Stimulated activated CD4-positive, alpha-beta T cell treated with anti-CD3 and anti-CD28 coated beads, TNF-alpha, amount 100 ng/mL, for 48 hours (primary cell): ENCODE data around the gene DOCK1.

Experiments
- DNase-seq, 3 donors: peaks; one replicate each; pipeline ENCODE4 v3.0.0-alpha.2; 2020; ENCODE audit warnings: low read depth in 3 of 3

DOCK1 gene

DNA sequence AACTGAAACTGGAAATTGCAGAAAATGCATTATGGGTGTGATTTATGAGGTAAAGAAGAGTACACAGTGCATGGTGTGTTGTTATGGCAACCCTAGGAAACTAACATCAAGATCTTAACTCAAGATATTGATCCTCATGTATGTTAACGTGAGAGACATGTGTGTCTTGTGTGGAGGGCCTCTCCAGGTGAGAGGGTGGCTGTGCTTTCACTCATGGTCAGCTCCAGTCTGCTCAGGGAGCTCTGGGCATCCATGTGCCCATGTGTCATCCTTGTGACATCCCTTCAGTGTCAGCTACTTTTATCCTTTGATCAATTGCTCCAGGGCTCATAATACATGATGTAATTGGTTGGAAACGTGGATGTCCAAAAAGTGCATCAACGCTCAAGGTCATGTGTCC lies 316.1 kb downstream of the DOCK1 start:
- no peak for DNase-seq

DNA sequence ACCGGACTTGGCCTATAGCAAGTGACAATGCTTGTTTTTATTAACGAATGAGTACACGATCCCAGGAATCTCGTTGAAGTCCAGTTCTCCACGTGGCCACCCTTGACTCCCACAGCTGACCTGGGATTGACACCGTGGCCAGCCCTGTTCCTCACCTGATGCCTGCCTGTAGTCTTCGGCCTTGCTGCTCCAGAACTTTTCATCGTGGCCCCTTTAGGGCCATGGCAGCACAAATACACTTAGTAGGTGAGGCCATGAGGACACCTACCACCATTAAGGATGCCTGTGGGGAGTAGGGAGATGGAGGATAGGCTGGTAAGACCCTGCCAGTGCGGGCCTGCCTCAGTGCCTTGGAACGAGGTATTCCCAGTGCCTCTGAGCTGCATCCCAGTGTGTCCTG lies 321.8 kb downstream of the DOCK1 start:
- DNase-seq, result no peak

DNA sequence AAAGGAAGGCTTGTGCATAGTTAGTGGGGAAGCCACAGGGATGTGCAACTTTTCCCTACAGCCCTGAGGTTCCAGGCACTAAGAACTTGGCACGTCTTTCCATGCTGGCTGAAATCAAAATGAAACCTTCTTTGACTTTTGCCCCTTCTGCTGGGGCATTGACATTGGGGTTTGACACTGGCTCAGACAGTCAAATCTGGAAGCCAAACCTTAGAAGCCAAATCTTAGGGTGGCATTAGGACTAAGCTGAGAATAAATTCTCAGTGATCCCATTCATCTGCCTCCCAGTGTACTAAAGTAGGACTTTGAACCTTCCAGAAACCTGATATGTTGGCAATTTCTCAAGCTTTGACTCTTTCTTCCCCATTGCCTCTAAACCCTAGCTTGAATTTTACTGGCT lies 322.4 kb downstream of the DOCK1 start:
- no peak for DNase-seq

DNA sequence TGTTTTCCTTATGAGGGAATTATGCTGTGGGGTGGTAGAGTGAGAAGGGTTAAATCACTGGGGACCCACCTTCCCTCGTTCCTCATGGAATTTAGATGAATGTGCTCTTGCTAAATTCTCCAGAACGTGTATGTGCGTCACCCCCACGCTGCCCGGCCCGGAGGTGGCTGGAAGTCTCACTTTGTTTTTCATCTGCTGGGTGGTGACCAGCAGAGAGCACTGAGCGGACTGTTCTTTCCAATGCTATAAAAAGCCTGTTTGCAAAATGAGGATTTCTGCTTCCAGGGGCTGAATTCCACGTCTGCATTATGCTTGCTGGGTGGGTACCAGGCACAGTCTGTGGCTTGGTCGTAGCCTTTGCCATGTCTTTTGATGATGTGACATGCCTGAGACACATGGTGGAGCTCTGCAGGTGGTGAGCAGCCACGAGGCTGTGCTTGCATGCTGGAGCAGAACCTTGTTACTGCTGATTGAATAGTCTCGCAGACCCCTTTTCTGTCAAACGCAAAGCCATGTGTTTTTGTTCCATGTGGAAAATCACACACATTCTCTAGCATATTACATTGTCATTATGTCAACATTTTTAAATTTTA lies 323.1 kb downstream of the DOCK1 start:
- DNase-seq, result no peak

DNA sequence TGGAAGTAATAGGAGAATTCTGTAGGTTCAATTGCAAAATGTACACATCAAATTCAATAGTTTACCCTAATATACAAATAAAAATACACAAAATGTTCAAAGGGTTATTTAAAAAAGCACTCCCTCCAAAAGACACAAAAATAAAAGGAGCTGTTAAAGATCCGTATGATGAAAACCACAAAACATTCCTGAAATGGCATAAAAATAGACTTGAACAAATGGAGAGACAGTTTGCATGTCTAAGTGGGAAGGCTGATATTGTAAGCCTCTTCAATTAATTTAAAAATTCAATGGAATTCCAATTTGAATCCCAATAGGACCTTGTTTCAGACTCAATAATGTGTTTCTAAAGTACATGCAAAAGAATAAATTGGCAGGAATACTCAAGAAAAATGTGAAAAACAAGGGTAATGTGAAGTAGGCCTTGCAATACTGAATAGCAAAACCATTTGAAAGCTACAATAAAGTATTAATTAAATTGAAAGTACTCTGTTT lies 329.1 kb downstream of the DOCK1 start:
- DNase-seq, result no peak

DNA sequence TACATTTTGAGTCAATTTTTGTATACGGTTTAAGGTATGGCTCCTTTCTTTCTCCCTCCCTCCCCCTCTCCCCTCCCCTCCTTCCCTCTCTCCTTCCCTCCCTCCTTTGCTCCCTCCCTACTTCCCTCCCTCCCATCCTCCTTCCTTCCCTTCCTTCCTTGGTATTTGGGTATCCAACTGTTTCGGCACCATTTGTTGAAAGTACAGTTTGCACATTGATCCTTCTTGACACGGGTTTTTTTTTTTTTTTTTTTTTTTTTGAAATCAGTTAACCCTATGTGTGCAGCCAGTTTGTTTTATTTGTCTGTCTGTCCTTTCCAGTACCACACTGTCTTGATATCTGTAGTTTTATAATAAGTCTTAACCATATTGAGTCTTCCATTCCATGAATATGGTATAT lies 331.0 kb downstream of the DOCK1 start:
- no peak for DNase-seq

DNA sequence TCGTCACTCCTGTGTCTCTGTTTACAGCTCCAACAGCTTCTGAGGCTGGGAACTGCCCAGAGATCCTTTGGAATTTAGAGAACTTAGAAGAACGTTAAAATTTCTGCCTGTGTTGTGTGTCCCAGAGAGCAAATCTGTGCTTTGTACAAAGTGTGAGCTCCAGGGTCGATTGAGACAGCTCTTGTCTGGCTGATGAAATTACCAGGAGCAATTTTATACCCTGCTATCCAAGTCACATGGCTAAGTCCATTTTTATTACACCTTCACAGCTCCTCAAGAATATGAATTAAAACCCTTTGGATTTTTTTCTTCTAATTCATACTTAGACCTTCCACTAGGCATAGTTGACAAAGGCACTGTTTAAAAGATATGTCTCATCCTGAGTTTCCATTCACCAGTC lies 337.7 kb downstream of the DOCK1 start:
- no peak for DNase-seq

DNA sequence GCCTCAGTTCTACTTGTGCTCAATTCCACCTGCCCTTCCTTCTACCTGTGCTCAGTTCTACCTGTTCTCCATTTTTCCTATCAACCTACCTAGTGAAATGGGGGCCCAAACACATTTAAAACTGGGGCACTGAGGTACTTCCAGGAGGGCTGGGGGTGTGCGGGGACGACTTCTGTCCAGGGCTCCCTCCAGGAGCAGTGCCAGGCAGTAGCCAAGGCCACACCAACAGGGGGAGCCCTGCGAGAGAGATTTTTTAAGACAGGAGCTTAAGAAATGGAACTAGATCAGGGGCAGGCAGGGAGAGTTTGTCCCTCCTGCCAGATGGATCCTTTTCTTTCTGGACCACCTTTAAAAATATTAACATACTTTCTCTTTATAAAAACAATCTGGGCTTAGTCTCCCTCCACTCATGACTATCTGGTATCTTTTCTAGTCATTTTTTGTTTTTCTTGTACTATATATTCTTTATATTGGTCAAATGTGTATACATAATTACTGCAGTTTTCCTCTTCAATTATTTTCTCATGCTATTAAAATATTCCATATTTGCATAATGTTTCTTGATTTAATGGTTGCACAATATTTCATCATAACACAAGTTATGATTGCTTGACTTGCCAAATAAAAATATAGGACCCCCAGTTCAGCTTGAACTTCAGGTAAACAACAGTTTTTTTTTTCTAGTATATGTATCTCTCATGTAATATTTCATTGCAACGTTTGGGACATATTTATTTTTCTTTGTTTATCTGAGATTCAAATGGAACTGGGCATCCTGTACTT lies 338.5 kb downstream of the DOCK1 start:
- DNase-seq, result peak in 2 of 3 donors; percentile 4 to 5

DNA sequence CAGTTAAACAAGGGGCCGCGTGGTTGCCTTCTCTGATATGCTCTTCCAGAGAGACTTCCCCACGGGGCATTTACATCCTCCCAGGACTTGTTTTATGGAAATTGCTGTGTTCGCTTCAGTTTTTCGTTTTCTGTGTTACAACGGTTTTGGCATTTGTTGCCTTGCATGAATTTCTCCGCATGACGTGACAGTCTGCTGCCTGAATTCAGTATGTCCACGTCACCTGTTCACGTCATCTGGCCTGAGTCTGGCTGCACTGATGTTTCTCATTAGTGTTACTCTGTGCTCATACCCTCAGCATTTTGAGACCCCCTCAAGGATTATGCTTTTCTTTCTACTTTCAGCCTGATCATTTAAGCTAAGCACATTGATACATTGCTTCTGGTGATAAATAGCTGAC lies 340.2 kb downstream of the DOCK1 start:
- DNase-seq, result no peak

DNA sequence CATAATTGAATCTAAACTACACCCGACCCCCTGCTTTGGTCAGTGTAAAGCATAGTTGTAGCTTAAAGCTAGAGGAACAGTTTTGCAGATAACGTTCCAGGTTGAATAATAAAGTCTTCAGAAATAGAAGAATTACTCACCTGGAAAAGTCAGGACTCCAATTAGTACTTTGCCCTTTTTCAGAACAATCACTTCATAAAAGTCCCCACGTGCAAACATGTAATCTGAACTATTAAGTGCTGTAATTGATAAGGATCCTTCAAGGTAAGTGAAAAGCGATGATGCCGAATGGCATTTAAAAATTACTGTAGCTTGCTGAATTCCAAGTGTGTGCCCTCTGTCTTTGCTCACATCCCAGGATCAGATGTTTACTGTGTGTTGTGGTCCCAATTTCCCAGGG lies 344.8 kb downstream of the DOCK1 start:
- DNase-seq, result no peak

DNA sequence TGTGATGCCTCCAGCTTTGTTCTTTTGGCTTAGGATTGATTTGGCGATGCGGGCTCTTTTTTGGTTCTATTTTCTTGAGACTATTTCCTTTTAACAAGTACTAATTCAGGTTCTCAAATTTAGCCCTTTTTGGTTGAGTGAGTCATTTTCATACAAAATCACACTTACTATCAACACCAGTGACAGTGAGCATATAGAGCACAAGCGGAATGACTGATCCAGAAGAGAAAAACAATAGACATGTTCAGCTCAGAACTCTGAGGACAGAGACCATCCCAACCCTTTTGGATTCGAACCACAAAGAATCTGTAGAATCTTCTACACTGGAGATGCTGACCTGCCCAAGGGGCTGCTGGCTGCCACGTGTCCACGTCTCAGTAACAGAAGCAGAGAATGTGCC lies 347.6 kb downstream of the DOCK1 start:
- no peak for DNase-seq

DNA sequence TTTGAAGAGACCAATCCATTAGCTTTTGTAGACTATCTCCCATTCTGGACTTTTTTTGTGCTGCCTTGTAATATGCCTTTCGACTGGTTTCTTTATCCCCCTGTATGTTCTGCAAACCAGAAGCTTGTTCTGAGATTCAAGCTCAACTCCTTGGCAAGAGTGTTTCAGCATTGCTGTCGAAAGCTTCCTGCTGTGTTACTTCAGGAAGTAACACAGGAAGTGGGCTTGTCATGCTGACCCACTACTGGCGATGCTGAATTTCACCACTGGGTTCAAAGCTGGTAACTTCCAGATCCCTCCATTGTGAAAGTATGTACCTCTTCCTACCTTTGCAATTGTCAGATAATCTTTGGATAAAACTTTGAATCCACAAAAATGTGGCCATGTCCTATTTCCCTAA lies 349.0 kb downstream of the DOCK1 start:
- DNase-seq, result no peak

DNA sequence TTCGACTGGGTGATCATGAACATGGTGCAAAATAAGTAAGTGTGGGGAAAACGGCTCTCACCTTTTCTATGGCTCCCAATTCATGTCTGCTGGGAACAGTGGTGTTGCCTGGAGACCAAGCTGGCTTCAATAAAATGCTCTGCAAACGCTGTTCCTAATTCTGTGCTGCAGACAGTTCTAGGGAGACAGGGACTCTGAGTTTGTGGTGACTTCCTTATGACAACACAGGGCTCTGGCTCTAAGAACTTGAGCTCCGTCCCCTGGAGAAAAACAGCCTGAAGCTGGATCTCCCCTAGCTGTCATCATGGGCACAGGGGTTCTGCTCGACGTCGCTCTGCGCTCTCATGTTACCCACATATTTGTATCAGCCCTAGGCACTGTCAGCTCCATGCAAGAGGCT lies 352.2 kb downstream of the DOCK1 start:
- no peak for DNase-seq

DNA sequence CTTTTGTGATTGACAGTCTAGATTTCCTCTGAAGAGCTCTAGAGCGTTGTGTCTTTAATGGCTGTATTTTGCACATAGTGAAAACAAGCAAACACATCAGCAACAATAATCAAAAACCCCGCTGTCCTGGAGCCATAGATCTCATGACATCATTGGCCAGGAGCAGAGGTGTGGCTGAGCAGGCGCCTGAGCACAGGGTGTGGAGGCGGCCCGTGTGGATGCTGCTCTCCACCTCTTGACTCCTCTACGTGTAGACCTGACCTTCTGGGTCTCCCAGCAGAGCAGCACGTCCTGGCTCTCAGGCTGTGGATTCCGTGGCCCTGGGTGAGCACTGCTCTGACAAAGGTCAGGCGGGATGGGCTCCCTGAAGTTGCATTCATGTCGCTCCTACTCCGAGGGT lies 354.1 kb downstream of the DOCK1 start:
- no peak for DNase-seq

DNA sequence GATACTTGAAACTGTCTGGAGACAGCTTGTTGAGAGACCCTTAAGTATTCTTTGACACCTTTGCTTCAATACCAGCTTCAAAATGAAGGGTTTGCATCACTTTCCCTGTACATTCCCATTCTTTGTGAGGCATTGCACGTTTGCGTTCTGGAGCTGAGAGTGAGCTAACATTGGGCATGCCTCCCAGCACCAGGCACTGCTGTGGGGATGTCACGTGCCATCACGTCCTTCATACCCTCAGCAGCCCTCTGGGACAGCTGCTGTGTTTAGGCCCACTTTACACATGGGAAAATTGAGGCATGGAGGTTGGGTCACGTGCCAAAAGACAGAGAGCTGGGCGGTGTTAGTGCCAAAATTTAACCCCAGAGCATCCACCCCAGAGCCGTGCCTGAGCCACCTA lies 357.4 kb downstream of the DOCK1 start:
- no peak for DNase-seq

DNA sequence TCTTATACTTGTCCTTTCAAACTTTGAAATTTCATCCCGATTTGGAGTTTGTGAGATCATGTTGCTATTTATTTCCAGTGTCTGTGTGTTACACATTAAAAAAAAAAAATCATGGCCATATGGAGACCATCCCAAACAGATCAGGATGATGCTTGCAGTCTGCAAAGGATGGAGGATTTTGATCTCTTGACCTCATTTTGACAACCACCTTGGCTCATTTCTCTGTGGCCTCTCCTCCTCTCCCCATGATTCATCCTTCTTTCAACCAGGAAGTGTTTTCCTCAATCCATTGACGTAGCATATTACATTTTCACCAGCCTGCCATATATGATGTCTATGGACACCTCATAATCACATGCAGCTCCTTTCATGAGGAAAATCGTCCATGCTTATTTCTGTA lies 360.1 kb downstream of the DOCK1 start:
- DNase-seq, result no peak

DNA sequence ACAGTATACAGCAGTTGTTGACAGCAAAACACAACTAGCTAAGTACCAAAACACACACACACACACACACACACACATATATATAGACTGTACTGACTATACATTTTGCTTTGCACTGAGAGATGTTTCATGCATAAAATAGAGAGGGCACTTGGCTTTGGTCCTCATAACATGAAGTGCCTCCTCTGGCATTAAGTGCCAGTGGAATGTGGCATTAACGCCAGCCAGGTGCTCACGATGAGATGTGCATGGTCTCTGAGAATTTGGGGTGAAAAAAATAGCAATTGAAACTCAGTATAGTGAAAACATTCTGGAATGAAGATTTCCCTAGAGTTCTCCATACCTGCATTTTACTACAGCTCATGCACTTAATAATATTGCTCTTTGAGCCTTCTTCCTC lies 361.2 kb downstream of the DOCK1 start:
- no peak for DNase-seq

DNA sequence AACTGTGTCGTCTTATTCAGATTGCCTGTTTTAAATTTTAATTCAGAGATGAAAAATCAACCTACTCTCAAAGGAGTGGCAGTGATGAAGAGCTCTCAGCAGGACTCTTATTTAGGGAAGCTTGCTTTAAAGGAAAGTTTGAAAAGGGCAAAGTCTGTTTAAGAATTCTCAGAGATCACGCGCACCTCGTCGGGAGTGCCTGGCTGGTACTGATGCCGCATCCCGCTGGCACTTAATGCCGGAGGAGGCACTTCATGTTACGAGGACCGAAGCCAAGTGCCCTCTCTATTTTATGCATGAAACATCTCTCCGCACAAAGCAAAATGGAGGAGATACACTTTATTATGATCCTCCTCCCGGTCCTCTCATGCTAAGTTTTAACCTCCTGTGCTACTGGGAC lies 362.2 kb downstream of the DOCK1 start:
- no peak for DNase-seq

DNA sequence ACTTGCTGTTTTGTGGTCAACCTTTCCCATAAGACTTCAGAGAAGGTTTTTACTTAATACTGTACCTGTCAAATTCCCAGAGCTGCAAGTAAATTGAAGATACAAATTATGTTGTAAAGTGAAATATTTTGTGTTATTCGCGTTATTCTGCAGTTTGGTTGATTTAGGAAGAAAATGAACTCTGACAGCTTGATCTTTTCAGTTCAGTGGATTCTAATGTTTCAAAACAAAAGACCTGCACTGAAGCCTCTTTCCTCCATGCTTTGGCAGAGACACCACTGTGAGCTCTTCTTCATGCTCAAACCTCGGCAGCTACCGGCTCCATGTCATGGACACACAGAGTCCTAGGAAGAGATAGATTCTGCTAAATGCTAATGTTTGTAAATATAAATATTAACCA lies 366.8 kb downstream of the DOCK1 start:
- no peak for DNase-seq

DNA sequence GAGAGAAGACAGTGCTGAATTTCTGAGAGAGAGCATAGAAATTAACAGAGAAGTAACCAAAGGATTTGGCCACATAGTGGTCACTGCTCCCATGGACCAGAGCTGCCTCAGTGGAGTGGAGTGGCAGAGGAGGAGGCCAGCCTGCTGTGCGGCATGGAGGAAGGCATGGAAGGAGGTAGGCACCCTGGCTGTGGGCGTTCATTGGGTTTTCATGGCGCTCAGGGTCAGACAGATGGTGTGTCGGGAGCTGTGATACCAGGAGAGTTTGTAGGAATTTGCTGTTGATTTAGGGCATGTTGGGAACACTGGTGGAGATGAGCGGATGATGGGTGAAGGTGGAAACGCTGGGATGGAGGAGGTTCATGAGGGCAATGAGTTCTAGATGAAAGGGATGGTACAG lies 370.0 kb downstream of the DOCK1 start:
- DNase-seq, result no peak

DNA sequence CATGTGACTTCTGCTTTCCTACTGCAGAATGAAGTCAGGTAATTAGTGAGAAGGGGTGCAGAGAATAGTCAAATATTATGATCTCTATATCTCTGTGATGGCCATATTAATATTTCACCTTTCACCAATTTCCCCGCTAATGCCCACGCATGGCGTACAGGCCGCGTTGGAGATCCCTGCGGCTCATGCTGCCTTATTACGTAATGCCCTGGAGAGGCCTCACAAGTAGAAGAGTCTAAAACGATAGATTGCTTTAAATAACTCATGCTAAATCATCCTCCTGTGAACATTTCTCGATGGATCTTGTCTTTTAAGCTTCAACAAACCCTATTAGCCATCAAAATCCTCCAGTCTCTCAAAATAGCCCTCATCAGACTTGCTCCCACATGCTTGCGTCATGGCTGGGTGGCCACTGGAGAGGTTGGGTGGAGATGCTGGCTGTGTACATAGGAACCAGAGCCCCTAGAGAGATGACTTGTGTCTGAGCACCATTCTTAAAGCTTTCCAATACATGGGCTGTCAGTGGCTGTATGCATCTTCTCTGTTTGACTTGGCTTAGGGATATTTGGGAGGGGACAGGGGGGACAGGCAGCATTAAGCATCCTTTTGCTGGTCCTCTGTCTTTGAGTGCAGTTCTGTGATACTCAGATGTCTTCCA lies 370.7 kb downstream of the DOCK1 start:
- DNase-seq, result no peak

DNA sequence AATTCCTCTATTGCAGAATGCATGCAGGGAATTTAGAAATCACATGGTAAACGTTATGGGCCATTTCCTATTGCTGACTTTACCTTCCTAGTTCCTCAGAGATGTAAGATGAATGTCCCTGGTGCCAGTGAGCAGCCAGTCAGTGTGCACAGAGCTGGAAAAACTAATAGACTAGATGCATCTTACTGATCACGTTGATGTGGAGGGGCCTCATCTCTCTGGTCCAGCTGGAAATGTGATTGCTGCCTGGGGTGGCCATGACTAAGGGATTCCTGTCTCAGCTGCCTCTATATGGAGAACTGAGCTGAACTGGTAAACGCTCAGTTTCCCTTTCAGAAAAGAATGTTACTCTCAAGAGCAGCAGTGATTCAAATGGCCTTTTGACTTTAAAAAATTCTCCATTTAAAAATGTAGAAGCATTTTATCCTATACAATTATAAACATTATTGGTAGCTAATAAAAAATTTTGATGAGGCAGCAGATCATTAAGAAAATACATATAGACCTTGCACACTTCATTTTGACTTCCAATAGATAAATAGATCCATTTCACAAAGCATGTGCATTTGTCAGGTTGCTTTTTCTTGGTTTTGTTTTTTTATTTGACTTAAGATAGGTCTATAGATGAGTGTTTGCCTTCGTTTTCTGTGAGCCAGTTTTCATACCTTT lies 371.7 kb downstream of the DOCK1 start:
- no peak for DNase-seq

DNA sequence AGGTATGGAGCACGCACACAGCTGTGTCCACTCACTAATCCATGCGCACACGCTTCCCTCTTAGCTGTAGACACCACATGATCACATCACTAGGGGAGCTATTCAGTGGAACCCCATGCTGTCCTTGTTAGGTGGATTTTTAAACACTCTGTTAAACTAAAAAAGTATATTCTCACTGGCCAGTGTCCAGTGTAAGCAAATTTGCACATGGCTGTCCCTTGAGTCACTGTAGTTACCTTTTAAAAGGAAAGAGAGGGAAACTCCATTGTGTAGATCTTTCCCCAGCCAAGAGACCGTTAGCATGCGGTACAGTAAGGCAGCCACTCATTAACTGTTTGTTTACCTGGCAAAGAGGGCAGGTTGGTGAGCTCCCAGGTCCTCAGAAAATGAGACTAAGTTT lies 372.8 kb downstream of the DOCK1 start:
- no peak for DNase-seq
